ENCODE measurements around the gene HLCS.

DNA sequence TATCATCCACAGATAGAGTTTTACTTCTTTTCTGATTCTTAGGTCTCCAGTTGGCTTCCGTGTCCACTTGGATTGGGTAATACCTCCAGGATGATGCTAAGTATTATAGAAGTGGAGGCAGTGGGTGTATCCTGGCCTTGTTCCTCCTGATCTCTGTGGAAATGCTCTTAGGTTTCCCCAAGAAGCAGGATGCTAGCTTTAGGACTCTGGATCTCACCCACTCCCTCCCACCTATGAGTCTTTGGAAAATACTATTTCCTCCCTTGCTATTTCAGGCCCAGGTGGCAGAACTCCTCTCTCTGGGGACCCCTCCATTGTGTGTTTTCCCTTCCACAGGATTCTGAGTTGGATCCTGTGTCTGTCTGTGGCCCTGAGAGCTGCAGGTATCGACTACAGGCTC, 180.9 kb downstream of the HLCS start:
- TF ChIP-seq, protein P1, sequence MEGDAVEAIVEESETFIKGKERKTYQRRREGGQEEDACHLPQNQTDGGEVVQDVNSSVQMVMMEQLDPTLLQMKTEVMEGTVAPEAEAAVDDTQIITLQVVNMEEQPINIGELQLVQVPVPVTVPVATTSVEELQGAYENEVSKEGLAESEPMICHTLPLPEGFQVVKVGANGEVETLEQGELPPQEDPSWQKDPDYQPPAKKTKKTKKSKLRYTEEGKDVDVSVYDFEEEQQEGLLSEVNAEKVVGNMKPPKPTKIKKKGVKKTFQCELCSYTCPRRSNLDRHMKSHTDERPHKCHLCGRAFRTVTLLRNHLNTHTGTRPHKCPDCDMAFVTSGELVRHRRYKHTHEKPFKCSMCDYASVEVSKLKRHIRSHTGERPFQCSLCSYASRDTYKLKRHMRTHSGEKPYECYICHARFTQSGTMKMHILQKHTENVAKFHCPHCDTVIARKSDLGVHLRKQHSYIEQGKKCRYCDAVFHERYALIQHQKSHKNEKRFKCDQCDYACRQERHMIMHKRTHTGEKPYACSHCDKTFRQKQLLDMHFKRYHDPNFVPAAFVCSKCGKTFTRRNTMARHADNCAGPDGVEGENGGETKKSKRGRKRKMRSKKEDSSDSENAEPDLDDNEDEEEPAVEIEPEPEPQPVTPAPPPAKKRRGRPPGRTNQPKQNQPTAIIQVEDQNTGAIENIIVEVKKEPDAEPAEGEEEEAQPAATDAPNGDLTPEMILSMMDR (IDR thresholded peaks at IDR 0.05) = no peak
- TF ChIP-seq POLR2A (IDR thresholded peaks at IDR 0.05) = no peak

All from right lobe of liver (tissue), 4 donors.